DND-41 (cell line): ENCODE measurements around the gene MAPKAPK2.

ENCODE experiments used
- ATAC-seq: fragments of 200-7000 bp; cut with Tn5 transposase; 3 replicates; pipeline ENCODE4 v1.9.1; 2021; ENCODE audit warnings: low read depth; ENCODE audit not compliant: insufficient read depth
- DNase-seq: peaks from one replicate; pipeline ENCODE4 v3.0.0-alpha.2; 2020
- H2AFZ ChIP-seq: 2 replicates; pipeline ENCODE4 v1.6.0; 2012; ENCODE audit warnings: low read depth, low read length
- H3K27ac ChIP-seq: 2 replicates; pipeline ENCODE4 v1.5.1; 2012; ENCODE audit warnings: low read length, inconsistent platforms
- H3K27me3 ChIP-seq: fragments of 200-600 bp; sonication (generic); 2 replicates; pipeline ENCODE4 v1.6.0; 2012; ENCODE audit warnings: low read length, mild to moderate bottlenecking, inconsistent platforms; ENCODE audit not compliant: insufficient read depth, poor library complexity
- H3K36me3 ChIP-seq: 2 replicates; pipeline ENCODE4 v1.5.1; 2012; ENCODE audit warnings: low read length, inconsistent platforms; ENCODE audit not compliant: insufficient read depth
- H3K4me1 ChIP-seq: 2 replicates; pipeline ENCODE4 v1.5.1; 2012; ENCODE audit warnings: mild to moderate bottlenecking, low read length; ENCODE audit not compliant: insufficient read depth
- H3K4me2 ChIP-seq: 2 replicates; pipeline ENCODE4 v1.6.0; 2012; ENCODE audit warnings: mild to moderate bottlenecking, moderate library complexity, low read length, inconsistent platforms; ENCODE audit not compliant: insufficient read depth
- H3K4me3 ChIP-seq, 2 experiments: fragments of 200-600 bp in 1 of 2; shearing (Covaris generic) in 1 of 2; 2 replicates each; pipeline ENCODE4 v1.5.1; 2012 to 2016; ENCODE audit warnings: inconsistent platforms in 2 of 2, low read length in 2 of 2, mild to moderate bottlenecking in 2 of 2, low read depth in 1 of 2, moderate library complexity in 1 of 2
- H3K79me2 ChIP-seq: 2 replicates; pipeline ENCODE4 v1.6.0; 2012; ENCODE audit warnings: low read length, inconsistent platforms; ENCODE audit not compliant: insufficient read depth
- H3K9ac ChIP-seq: 2 replicates; pipeline ENCODE4 v1.6.0; 2012; ENCODE audit warnings: low read depth, mild to moderate bottlenecking, inconsistent platforms, low read length, moderate library complexity
- H3K9me3 ChIP-seq: 2 replicates; pipeline ENCODE4 v1.5.1; 2012; ENCODE audit warnings: low read length, moderate library complexity, mild to moderate bottlenecking, inconsistent platforms; ENCODE audit not compliant: insufficient read depth, severe bottlenecking
- H4K20me1 ChIP-seq: 2 replicates; pipeline ENCODE4 v1.6.0; 2012; ENCODE audit warnings: low read length; ENCODE audit not compliant: insufficient read depth
- EZH2 ChIP-seq: IDR thresholded peaks from 3 replicates; pipeline ENCODE4 v1.6.1; 2012; ENCODE audit warnings: borderline replicate concordance, low read depth, mild to moderate bottlenecking, moderate library complexity, low read length, inconsistent platforms; ENCODE audit not compliant: severe bottlenecking
- TF ChIP-seq, protein P1 (sequence below): IDR thresholded peaks from 2 replicates; pipeline ENCODE4 v1.5.1; 2012; ENCODE audit warnings: borderline replicate concordance, low read length, moderate library complexity, mild to moderate bottlenecking; ENCODE audit not compliant: poor library complexity, severe bottlenecking; ENCODE audit errors: extremely low read depth

The MAPKAPK2 gene

GRCh38 chr1:206770531-206771337, 86.0 kb downstream of the MAPKAPK2 start, which contains the start of gene IL19:
IL19 (plus strand) TSS chr1:206770773; CDS start chr1:206836663, 65,890 bp downstream.
- ATAC-seq (no peak), DNase-seq (no peak)
- Histone ChIP-seq H3K27ac (peak within 1 kb of the TSS; percentile 77), H4K20me1 (no peaks in the 10 kb centered on the region), H2AFZ (peak within 1 kb of the TSS; percentile 40), H3K4me1 (peaks cover 87% of the 10 kb centered on the region), H3K9me3 (no peaks in the 10 kb centered on the region), H3K36me3 (no peaks in the 10 kb centered on the region), H3K27me3 (no peaks in the 10 kb centered on the region), H3K9ac (peak within 1 kb of the TSS; percentile 41), H3K4me3 (peak within 1 kb of the TSS in 1 of 2 experiments; percentile 4; a peak in 1 of 4 replicates), H3K79me2 (no peaks in the 10 kb centered on the region), H3K4me2 (peak within 1 kb of the TSS; percentile 33)
- TF ChIP-seq EZH2, result no peak
- TF ChIP-seq, protein P1, sequence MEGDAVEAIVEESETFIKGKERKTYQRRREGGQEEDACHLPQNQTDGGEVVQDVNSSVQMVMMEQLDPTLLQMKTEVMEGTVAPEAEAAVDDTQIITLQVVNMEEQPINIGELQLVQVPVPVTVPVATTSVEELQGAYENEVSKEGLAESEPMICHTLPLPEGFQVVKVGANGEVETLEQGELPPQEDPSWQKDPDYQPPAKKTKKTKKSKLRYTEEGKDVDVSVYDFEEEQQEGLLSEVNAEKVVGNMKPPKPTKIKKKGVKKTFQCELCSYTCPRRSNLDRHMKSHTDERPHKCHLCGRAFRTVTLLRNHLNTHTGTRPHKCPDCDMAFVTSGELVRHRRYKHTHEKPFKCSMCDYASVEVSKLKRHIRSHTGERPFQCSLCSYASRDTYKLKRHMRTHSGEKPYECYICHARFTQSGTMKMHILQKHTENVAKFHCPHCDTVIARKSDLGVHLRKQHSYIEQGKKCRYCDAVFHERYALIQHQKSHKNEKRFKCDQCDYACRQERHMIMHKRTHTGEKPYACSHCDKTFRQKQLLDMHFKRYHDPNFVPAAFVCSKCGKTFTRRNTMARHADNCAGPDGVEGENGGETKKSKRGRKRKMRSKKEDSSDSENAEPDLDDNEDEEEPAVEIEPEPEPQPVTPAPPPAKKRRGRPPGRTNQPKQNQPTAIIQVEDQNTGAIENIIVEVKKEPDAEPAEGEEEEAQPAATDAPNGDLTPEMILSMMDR, result no peak

GRCh38 chr1:206771338-206771692, 86.6 kb downstream of the MAPKAPK2 start:
- Histone ChIP-seq H3K27me3 (no peaks in the 10 kb centered on the region), H3K4me3 (no peak overlapping the region), H3K4me2 (peak overlapping the region; percentile 18; the same call in 1 of the 2 replicates), H3K79me2 (no peaks in the 10 kb centered on the region), H3K27ac (peak overlapping the region; percentile 77), H3K9ac (0 out of 2 replicates have a peak overlapping the region, but pooled peaks have one; percentile 14), H3K4me1 (peaks cover 81% of the 10 kb centered on the region), H2AFZ (no peak overlapping the region), H3K36me3 (no peaks in the 10 kb centered on the region), H3K9me3 (no peaks in the 10 kb centered on the region), H4K20me1 (no peaks in the 10 kb centered on the region)
- no peak for DNase-seq
- TF ChIP-seq EZH2, result no peak
- TF ChIP-seq, protein P1, result no peak
- no peak for ATAC-seq

DNA sequence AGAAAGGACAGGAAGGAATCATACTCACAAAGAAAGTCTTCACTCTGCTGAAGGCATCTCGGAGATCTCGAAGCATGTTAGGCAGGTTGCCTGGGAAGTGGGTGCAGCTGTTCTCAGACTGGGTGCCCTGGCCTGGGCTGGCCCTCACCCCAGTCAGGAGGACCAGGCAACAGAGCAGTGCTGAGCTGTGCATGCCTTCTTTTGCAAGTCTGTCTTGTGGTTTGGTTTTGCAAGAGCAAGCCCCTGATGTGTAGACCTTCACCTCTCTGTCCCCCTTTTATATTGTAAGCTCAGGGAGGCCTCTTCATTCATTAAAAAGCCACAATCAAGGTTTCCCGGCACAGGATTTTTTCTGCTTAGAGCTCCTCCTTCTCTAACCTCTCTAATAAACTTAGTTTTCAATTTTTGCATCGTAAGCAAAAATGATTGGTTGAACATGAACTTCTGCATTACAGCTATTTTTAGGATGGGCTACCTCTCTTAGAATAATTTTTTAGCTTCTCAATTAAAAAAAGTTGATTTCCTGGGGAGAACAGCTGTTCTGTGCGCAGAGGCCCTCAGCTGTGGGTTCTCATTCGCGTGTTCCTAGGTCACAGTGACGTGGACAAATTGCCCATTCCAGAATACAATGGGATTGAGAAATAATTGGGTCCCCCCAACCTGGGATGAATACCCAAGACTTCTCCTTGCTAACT, 87.7 kb downstream of the MAPKAPK2 start, which contains the start of gene IL10:
IL10 (minus strand) TSS at position 252 of the 695 bp plus-strand sequence; CDS start at position 193, 59 bp downstream.
- H3K4me2 ChIP-seq, result peak within 1 kb of the TSS; percentile 18; the same call in 1 of the 2 replicates
- ATAC-seq (peak; percentile 50), DNase-seq (peak; percentile 55)
- TF ChIP-seq, protein P1, result no peak
- TF ChIP-seq EZH2, result no peak
- H4K20me1 ChIP-seq, result no peaks in the 10 kb centered on the region
- H3K9me3 ChIP-seq, result no peaks in the 10 kb centered on the region
- no peaks in the 10 kb centered on the region for H3K36me3 ChIP-seq
- H3K4me3 ChIP-seq, result no peak within 1 kb of the TSS
- H3K4me1 ChIP-seq, result peaks cover 70% of the 10 kb centered on the region
- H3K27me3 ChIP-seq, result no peaks in the 10 kb centered on the region
- peak within 1 kb of the TSS; percentile 67 for H3K27ac ChIP-seq
- peak within 1 kb of the TSS; percentile 14; the same call in 1 of the 2 replicates for H3K9ac ChIP-seq
- H3K79me2 ChIP-seq, result no peaks in the 10 kb centered on the region
- no peak within 1 kb of the TSS for H2AFZ ChIP-seq
